Measurements from ENCODE around the gene AIP.
"Not testable (repeated sequence)": the region's sequence is repeated elsewhere in the genome, so short reads cannot be mapped to it uniquely, and the experiment has no call there.

AIP gene

GRCh38 chr11:67449116-67449844 is 33.5 kb upstream of the AIP start:
- DNase-seq: peak; percentile 25

- no peak for DNase-seq
These were observed 31.8 kb upstream of the AIP start for GRCh38 chr11:67450796-67451657.

- no peak for DNase-seq
These were observed 31.2 kb upstream of the AIP start for GRCh38 chr11:67451658-67451976.

GRCh38 chr11:67452141-67452952 is 30.5 kb upstream of the AIP start, which contains the start of gene GPR152:
GPR152 (minus strand) TSS chr11:67452729; CDS start chr11:67452724, 5 bp downstream.
- no peak for DNase-seq

- DNase-seq: no peak
These were observed 28.8 kb upstream of the AIP start for GRCh38 chr11:67453816-67454732.

GRCh38 chr11:67455054-67455453 is 27.8 kb upstream of the AIP start, which contains the start of gene CABP4:
CABP4 (plus strand) TSS chr11:67455354; CDS start chr11:67455424, 70 bp downstream.
- DNase-seq: no peak

GRCh38 chr11:67456068-67456705 is 26.6 kb upstream of the AIP start:
- DNase-seq: no peak

GRCh38 chr11:67457453-67457852 is 25.4 kb upstream of the AIP start:
- no peak for DNase-seq

GRCh38 chr11:67458266-67458665 is 24.6 kb upstream of the AIP start:
- DNase-seq: no peak

GRCh38 chr11:67463186-67463585 is 19.6 kb upstream of the AIP start:
- no peak for DNase-seq

- DNase-seq: no peak
These were observed 19.0 kb upstream of the AIP start for GRCh38 chr11:67463680-67464410.

GRCh38 chr11:67464411-67465188 is 18.2 kb upstream of the AIP start:
- peak; percentile 83 for DNase-seq

- no peak for DNase-seq
These were observed 17.7 kb upstream of the AIP start for GRCh38 chr11:67465189-67465510.

- not testable (repeated sequence) for DNase-seq
These were observed 17.3 kb upstream of the AIP start for GRCh38 chr11:67465530-67465929.

- no peak for DNase-seq
These were observed 16.5 kb upstream of the AIP start for GRCh38 chr11:67466367-67466766.

- no peak for DNase-seq
These were observed 15.7 kb upstream of the AIP start for GRCh38 chr11:67466962-67467771.

GRCh38 chr11:67468056-67468455 is 14.8 kb upstream of the AIP start:
- DNase-seq: no peak

GRCh38 chr11:67468456-67468758 is 14.4 kb upstream of the AIP start:
- DNase-seq: no peak

- DNase-seq: peak; percentile 88
These were observed 13.9 kb upstream of the AIP start, which contains the start of gene TMEM134 for GRCh38 chr11:67468759-67469507. TMEM134 (minus strand) TSS chr11:67469251; CDS start chr11:67469192, 59 bp downstream.
